Uterus (tissue), 2 donors: ENCODE results near the gene TRMT44.

Experiments used
- POLR2A ChIP-seq, 2 donors: fragments of 450-650 bp; IDR thresholded peaks; one replicate each; pipeline ENCODE4 v1.6.1; 2016; ENCODE audit warnings: antibody characterized with exemption in 2 of 2, mild to moderate bottlenecking in 1 of 2, moderate library complexity in 1 of 2
- TF ChIP-seq, protein P1 (sequence below), 4 experiments: fragments of 200-600 bp in 2 of 4; fragments of 450-650 bp in 2 of 4; sonication (generic) in 2 of 4; IDR thresholded peaks; one replicate each; pipeline ENCODE4 v1.5.1; 2016 to 2019; ENCODE audit warnings: antibody characterized with exemption in 4 of 4, mild to moderate bottlenecking in 2 of 4, moderate library complexity in 1 of 4

DNA sequence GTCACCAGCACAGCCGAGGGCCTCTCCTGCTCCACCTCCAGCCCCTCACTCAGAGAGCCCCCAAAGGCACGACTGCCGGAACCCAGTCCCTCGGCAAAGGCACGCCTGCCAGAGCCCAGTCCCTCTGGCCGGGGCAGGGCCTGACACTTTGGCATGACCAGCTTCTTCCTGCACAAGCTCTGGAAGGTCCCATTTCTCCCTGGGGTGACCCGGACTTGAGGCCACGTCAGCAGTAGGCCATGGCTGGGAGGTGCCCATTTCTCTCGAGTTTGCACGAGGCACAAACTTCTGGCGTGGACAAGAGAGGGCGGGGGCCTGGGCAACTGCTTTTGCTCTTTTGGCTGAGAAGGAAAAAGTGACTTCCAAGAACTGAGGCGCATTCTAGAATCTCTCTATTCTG, 77.4 kb downstream of the TRMT44 start:
- TF ChIP-seq, protein P1, sequence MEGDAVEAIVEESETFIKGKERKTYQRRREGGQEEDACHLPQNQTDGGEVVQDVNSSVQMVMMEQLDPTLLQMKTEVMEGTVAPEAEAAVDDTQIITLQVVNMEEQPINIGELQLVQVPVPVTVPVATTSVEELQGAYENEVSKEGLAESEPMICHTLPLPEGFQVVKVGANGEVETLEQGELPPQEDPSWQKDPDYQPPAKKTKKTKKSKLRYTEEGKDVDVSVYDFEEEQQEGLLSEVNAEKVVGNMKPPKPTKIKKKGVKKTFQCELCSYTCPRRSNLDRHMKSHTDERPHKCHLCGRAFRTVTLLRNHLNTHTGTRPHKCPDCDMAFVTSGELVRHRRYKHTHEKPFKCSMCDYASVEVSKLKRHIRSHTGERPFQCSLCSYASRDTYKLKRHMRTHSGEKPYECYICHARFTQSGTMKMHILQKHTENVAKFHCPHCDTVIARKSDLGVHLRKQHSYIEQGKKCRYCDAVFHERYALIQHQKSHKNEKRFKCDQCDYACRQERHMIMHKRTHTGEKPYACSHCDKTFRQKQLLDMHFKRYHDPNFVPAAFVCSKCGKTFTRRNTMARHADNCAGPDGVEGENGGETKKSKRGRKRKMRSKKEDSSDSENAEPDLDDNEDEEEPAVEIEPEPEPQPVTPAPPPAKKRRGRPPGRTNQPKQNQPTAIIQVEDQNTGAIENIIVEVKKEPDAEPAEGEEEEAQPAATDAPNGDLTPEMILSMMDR (IDR thresholded peaks at IDR 0.05): no peak
- TF ChIP-seq POLR2A (IDR thresholded peaks at IDR 0.05): no peak
